Head of caudate nucleus (tissue), 42 donors: ENCODE results near the gene KRT40.

Source experiments
- DNase-seq, 42 donors: peaks; one replicate each; pipeline versions ENCODE4 v3.0.0 to v3.0.0-alpha.2; 2020 to 2021; ENCODE audit warnings: mixed read lengths in 7 of 42
- intact Hi-C: fragments of 100-400 bp; cut with DNase I; formaldehyde crosslinking; loops from one replicate; pipeline ENCODE4 v1.15.0; 2022

Gene KRT40

DNA sequence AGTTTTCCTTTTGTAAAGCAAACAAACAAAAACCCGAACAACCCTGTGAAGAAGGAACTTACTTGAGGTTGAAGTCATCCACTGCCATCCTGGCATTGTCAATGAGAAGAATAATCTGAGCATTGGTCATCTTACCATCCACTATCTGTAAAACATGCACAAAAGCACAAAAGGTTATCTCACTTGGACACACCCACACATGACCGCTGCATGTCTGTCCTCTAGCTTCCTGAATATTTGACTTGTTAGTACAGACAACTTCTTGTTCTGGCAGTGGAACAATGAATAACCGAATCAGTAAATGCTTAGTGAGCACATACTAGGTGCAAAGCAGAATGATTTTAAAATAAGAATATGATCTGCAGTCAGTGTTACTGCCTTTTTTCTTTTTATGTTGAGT lies 52.8 kb downstream of the KRT40 start:
- no peak for DNase-seq
- intact Hi-C loops = no loop called here
